Keratinocyte (primary cell): ENCODE results near the gene AASS.

Source experiments
- CTCF ChIP-seq, 3 experiments: IDR thresholded peaks in 1 of 3; conservative IDR thresholded peaks in 1 of 3; optimal IDR thresholded peaks in 1 of 3; 2 replicates in 2 of 3; 3 replicates in 1 of 3; pipeline versions ENCODE3 to v1.5.1; 2011; ENCODE audit warnings: low read length in 3 of 3, mild to moderate bottlenecking in 3 of 3, moderate library complexity in 2 of 3, control low read depth in 1 of 3, inconsistent platforms in 1 of 3; ENCODE audit not compliant: insufficient read depth in 2 of 3; ENCODE audit errors: extremely low read depth in 1 of 3
- EZH2 ChIP-seq: IDR thresholded peaks from one replicate; pipeline ENCODE4 v1.6.1; 2012; ENCODE audit warnings: inconsistent platforms, mild to moderate bottlenecking, low read length, moderate library complexity

- no peak for TF ChIP-seq CTCF (optimal IDR thresholded peaks at IDR 0.05 in 1 of 3, IDR thresholded peaks at IDR 0.05 in 1 of 3, conservative IDR thresholded peaks at IDR 0.05 in 1 of 3; ENCODE audit: extremely low read depth in 1 of 3, insufficient read depth in 2 of 3, low read length in 3 of 3)
- no peak for TF ChIP-seq EZH2
Observed at GRCh38 chr7:122155566-122155965, 11.5 kb upstream of the AASS start.
